ENCODE results near the gene NUDT14. TPM values are rescaled to one million over a fixed set of nuclear protein-coding genes. Genes with fewer than 3 reads are reported as not detected.

Gene NUDT14
- total RNA-seq = 26.9 and 44.8 TPM in 2 replicates

GRCh38 chr14:105180592-105181548 lies at the start of gene NUDT14:
NUDT14 (minus strand) TSS chr14:105181312; CDS start chr14:105181209, 103 bp downstream.
- no peak for DNase-seq (ENCODE audit: low read depth, low spot score)

GRCh38 chr14:105229099-105229655 lies 48.1 kb upstream of the NUDT14 start:
- DNase-seq (ENCODE audit: low read depth, low spot score) = no peak

GRCh38 chr14:105228562-105228961 lies 47.5 kb upstream of the NUDT14 start:
- no peak for DNase-seq (ENCODE audit: low read depth, low spot score)

- DNase-seq (ENCODE audit: low read depth, low spot score) = no peak
Measured at GRCh38 chr14:105227346-105227745, 46.2 kb upstream of the NUDT14 start.

GRCh38 chr14:105226198-105226597 lies 45.1 kb upstream of the NUDT14 start:
- no peak for DNase-seq (ENCODE audit: low read depth, low spot score)

- no peak for DNase-seq (ENCODE audit: low read depth, low spot score)
Measured at GRCh38 chr14:105224845-105225570, 43.9 kb upstream of the NUDT14 start.

GRCh38 chr14:105223770-105224544 lies 42.8 kb upstream of the NUDT14 start:
- no peak for DNase-seq (ENCODE audit: low read depth, low spot score)

GRCh38 chr14:105223260-105223659 lies 42.1 kb upstream of the NUDT14 start:
- DNase-seq (ENCODE audit: low read depth, low spot score) = no peak

- no peak for DNase-seq (ENCODE audit: low read depth, low spot score)
Measured at GRCh38 chr14:105221598-105222178, 40.6 kb upstream of the NUDT14 start.

- DNase-seq (ENCODE audit: low read depth, low spot score) = no peak
Measured at GRCh38 chr14:105220699-105221597, 39.8 kb upstream of the NUDT14 start.

GRCh38 chr14:105219753-105220152 lies 38.6 kb upstream of the NUDT14 start:
- no peak for DNase-seq (ENCODE audit: low read depth, low spot score)

- DNase-seq (ENCODE audit: low read depth, low spot score) = no peak
Measured at GRCh38 chr14:105219043-105219612, 38.0 kb upstream of the NUDT14 start.

GRCh38 chr14:105218611-105219010 lies 37.5 kb upstream of the NUDT14 start:
- DNase-seq (ENCODE audit: low read depth, low spot score) = no peak

GRCh38 chr14:105217774-105218173 lies 36.7 kb upstream of the NUDT14 start:
- no peak for DNase-seq (ENCODE audit: low read depth, low spot score)

GRCh38 chr14:105216490-105217247 lies 35.6 kb upstream of the NUDT14 start:
- no peak for DNase-seq (ENCODE audit: low read depth, low spot score)

GRCh38 chr14:105215602-105216001 lies 34.5 kb upstream of the NUDT14 start:
- DNase-seq (ENCODE audit: low read depth, low spot score) = no peak

GRCh38 chr14:105214324-105214915 lies 33.3 kb upstream of the NUDT14 start:
- no peak for DNase-seq (ENCODE audit: low read depth, low spot score)

- no peak for DNase-seq (ENCODE audit: low read depth, low spot score)
Measured at GRCh38 chr14:105213361-105213760, 32.2 kb upstream of the NUDT14 start.

Data from pulmonary artery endothelial cell (primary cell).